ENCODE data around the gene DISC1. TPM values are rescaled to one million over a fixed set of nuclear protein-coding genes. Genes with fewer than 3 reads are reported as not detected.

The DISC1 gene
- total RNA-seq, 2 donors from 2014 or later, result 6.7 to 9.3 TPM

DNA sequence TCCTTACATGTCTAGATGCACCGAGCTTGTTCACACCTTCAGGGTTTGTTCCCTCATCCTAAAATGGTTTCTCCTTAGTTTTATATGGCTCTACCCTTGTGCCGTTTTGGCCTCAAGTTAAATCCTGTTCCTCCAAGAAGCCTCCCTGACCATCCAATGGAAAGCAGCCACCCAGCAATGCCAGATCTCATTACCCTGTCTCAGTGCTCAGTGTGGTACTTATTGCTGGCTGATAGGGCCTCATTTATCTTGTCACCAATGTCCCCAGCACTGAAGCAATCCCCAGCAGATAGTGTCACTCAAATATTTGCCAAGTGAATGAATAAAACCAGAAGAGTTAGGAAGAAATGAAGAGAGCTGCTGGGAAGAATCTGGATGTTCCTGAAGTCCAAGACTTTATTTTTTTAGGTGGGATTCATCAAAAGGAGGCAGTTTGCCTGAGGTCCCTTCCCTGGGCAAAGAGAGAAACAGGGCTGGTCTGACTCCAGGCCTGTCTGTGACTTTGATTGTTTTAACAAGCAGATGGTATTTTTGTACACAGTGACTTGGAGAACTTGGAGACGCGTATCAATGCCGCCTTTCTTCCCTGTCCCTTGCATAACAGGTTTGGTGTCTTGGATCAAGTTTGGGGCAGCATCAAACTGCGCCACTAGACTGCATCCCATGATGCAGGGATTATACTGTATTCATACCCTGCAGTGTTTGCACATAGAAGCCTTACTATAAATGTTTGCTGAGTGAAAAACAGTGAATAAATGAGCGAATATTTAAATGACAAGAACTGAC, 221.2 kb downstream of the DISC1 start:
- WGBS, result 61% methylated on average over 7 of the region's 7 CpGs
- intact Hi-C loops (cut with DNase I), result no loop called here

DNA sequence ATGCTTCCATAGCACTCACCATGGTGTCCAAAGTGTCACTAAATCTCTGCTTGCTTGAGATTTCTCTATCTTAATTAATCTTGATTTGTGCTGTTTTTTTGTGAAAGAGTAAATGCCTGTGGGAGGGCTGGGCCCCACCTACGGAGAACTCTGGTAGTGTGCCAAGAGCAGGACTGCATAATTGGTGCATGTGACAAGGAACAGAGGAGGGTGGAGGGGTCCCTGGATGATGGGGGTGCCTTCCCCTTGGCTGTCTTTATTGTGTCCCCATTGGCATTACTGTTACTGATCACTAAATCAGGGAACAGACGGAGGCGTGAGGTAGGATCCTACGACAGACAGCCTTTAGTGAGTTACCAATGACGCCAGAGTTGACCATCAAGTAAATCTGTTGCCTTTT, 223.4 kb downstream of the DISC1 start:
- H3K27ac ChIP-seq, result no peak overlapping the region
- H3K9me3 ChIP-seq, result no peaks in the 10 kb centered on the region
- H3K4me1 ChIP-seq (replicated peaks), result peaks cover 3% of the 10 kb centered on the region
- no peak overlapping the region for H3K4me3 ChIP-seq
- intact Hi-C loops (cut with DNase I), result no loop called here
- TF ChIP-seq POLR2AphosphoS5 (IDR thresholded peaks at IDR 0.05), result no peak
- no peaks in the 10 kb centered on the region for H3K27me3 ChIP-seq (replicated peaks; ENCODE audit: insufficient read depth)
- DNase-seq (ENCODE audit: low spot score), result no peak
- 91% methylated on average over 5 of the region's 5 CpGs for WGBS
- H3K36me3 ChIP-seq, result no peaks in the 10 kb centered on the region

More for the DNA sequence above, 221.2 kb downstream of the DISC1 start:
- Histone ChIP-seq H3K27me3 (replicated peaks; ENCODE audit: insufficient read depth) (no peaks in the 10 kb centered on the region), H3K36me3 (no peaks in the 10 kb centered on the region), H3K4me3 (no peak overlapping the region), H3K9me3 (no peaks in the 10 kb centered on the region), H3K27ac (peak overlapping the region; percentile 47 to 77), H3K4me1 (replicated peaks) (peaks cover 3% of the 10 kb centered on the region)
- TF ChIP-seq POLR2A (IDR thresholded peaks at IDR 0.05) (no peak), POLR2AphosphoS5 (IDR thresholded peaks at IDR 0.05) (peak; percentile 91)
- TF ChIP-seq, protein P1, sequence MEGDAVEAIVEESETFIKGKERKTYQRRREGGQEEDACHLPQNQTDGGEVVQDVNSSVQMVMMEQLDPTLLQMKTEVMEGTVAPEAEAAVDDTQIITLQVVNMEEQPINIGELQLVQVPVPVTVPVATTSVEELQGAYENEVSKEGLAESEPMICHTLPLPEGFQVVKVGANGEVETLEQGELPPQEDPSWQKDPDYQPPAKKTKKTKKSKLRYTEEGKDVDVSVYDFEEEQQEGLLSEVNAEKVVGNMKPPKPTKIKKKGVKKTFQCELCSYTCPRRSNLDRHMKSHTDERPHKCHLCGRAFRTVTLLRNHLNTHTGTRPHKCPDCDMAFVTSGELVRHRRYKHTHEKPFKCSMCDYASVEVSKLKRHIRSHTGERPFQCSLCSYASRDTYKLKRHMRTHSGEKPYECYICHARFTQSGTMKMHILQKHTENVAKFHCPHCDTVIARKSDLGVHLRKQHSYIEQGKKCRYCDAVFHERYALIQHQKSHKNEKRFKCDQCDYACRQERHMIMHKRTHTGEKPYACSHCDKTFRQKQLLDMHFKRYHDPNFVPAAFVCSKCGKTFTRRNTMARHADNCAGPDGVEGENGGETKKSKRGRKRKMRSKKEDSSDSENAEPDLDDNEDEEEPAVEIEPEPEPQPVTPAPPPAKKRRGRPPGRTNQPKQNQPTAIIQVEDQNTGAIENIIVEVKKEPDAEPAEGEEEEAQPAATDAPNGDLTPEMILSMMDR (IDR thresholded peaks at IDR 0.05), result no peak
- DNase-seq (ENCODE audit: low spot score), result peak; percentile 84

DNA sequence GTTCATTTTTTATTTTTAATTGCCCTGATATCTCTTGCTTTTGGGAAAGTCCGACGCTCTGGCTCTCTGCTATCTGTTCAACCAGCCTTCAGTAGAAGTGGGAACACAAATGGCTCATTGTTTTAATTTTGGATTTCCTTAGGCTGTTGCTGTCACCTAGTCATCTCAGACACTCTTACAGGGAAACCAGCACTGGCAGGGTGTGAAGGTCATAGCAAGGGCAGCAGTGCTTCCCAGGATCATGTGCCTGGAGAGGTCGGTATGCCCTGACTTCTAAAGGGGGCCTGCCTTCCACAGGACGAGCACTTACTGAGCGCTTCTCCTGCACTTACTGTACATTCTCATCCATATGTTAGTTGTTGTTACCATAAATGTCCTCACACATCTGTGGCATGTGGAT, 224.2 kb downstream of the DISC1 start:
- WGBS, result 69% methylated on average over 5 of the region's 5 CpGs
- no peak for TF ChIP-seq POLR2AphosphoS5 (IDR thresholded peaks at IDR 0.05)
- no peaks in the 10 kb centered on the region for H3K9me3 ChIP-seq
- no peaks in the 10 kb centered on the region for H3K36me3 ChIP-seq
- no peaks in the 10 kb centered on the region for H3K27me3 ChIP-seq (replicated peaks; ENCODE audit: insufficient read depth)
- H3K27ac ChIP-seq, result no peak overlapping the region
- no peak overlapping the region for H3K4me3 ChIP-seq
- peaks cover 3% of the 10 kb centered on the region for H3K4me1 ChIP-seq (replicated peaks)
- intact Hi-C loops (cut with DNase I), result no loop called here
- DNase-seq (ENCODE audit: low spot score), result no peak

DNA sequence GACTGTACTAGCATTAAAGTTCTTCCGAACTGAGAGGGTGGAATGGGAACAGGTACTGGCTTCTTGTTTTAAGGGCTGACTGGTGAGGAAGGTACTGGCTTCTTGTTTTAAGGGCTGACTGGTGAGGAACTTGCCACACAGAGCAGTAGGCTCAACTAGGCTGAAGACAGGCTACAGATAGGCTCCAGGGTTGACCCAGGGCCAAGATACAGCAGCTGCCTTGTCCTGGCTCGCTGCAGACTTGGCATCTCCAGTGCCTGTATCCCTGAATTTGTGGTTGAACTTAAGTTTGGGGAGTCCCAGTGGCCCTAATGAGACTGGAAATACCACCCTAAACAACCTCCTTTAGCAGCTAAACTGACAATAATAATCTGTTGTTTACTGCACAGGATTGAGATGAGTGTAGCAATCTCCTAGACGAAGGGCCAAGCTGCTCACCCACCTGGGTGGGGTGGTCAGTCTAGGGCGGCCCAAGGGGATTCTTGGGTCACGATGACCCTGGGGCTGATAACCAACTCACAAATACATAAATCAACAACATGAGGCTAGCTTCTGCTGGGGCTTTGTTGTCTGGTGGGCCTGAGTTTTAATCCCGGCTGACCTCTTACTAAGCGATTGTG, 227.1 kb downstream of the DISC1 start:
- H3K27ac ChIP-seq, result no peak overlapping the region
- no peaks in the 10 kb centered on the region for H3K27me3 ChIP-seq (replicated peaks; ENCODE audit: insufficient read depth)
- no peak overlapping the region for H3K4me3 ChIP-seq
- intact Hi-C loops (cut with DNase I), result no loop called here
- no peak for DNase-seq (ENCODE audit: low spot score)
- TF ChIP-seq POLR2AphosphoS5 (IDR thresholded peaks at IDR 0.05), result no peak
- no peak for TF ChIP-seq POLR2A (IDR thresholded peaks at IDR 0.05)
- TF ChIP-seq, protein P1 (IDR thresholded peaks at IDR 0.05), result no peak
- no peaks in the 10 kb centered on the region for H3K4me1 ChIP-seq (replicated peaks)
- no peaks in the 10 kb centered on the region for H3K36me3 ChIP-seq
- H3K9me3 ChIP-seq, result no peaks in the 10 kb centered on the region
- 92% methylated on average over 7 of the region's 7 CpGs for WGBS

DNA sequence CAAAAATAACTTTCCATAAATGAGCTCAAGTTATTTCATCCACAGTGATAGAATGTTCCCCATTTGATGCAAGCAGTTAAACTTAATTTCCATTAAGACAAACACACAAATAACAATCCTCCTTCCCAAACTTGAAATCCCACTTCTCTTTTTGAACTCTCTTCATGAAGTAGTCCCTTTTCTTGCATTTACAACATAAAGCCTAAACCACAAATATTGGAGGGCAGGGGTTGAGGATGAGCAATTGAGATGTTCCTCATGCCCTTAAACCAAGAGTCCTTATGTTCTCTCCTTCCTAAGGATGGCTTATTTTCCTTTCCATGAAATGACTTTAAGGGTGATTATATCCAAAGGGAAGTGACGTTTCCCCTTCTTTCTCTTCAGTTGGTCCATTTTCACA, 228.8 kb downstream of the DISC1 start:
- Histone ChIP-seq H3K36me3 (no peaks in the 10 kb centered on the region), H3K4me3 (no peak overlapping the region), H3K9me3 (no peaks in the 10 kb centered on the region), H3K27me3 (replicated peaks; ENCODE audit: insufficient read depth) (no peaks in the 10 kb centered on the region), H3K4me1 (replicated peaks) (no peaks in the 10 kb centered on the region), H3K27ac (no peak overlapping the region)
- DNase-seq (ENCODE audit: low spot score), result no peak
- WGBS, result 86% methylated on average over 1 of the region's 1 CpG
- no peak for TF ChIP-seq POLR2A (IDR thresholded peaks at IDR 0.05)
- TF ChIP-seq, protein P1 (IDR thresholded peaks at IDR 0.05), result no peak
- no peak for TF ChIP-seq POLR2AphosphoS5 (IDR thresholded peaks at IDR 0.05)
- intact Hi-C loops (cut with DNase I), result no loop called here
